GM23338 (cell line): ENCODE data around the gene SPATA33. TPM values are rescaled to one million over a fixed set of nuclear protein-coding genes. Genes with fewer than 3 reads are reported as not detected.

ENCODE experiments used
- ATAC-seq: fragments of 200-7000 bp; cut with Tn5 transposase; 3 replicates; pipeline ENCODE4 v1.9.1; 2020
- DNase-seq: peaks from one replicate; pipeline ENCODE4 v3.0.0-alpha.2; 2015; ENCODE audit warnings: low spot score
- H2AFZ ChIP-seq: fragments of 200-600 bp; sonication (generic); 2 replicates; pipeline ENCODE4 v1.8.0; 2016; ENCODE audit warnings: antibody characterized with exemption, mild to moderate bottlenecking, moderate library complexity
- H3F3A ChIP-seq: fragments of 200-600 bp; sonication (generic); replicated peaks from 2 replicates; pipeline ENCODE4 v1.8.0; 2017; ENCODE audit warnings: antibody characterized with exemption, mixed run types, low read depth
- H3K27ac ChIP-seq: fragments of 200-600 bp; sonication (generic); 2 replicates; pipeline ENCODE4 v1.6.1; 2016; ENCODE audit warnings: low read depth
- H3K27me3 ChIP-seq: fragments of 200-600 bp; sonication (generic); 2 replicates; pipeline ENCODE4 v1.8.0; 2016; ENCODE audit warnings: mild to moderate bottlenecking, mixed run types, moderate library complexity; ENCODE audit not compliant: insufficient read depth
- H3K36me3 ChIP-seq: fragments of 200-600 bp; sonication (generic); 2 replicates; pipeline ENCODE4 v1.8.0; 2016; ENCODE audit warnings: mild to moderate bottlenecking; ENCODE audit not compliant: insufficient read depth
- H3K4me1 ChIP-seq: fragments of 200-600 bp; sonication (generic); 2 replicates; pipeline ENCODE4 v1.8.0; 2016; ENCODE audit warnings: mild to moderate bottlenecking, moderate library complexity; ENCODE audit not compliant: insufficient read depth
- H3K4me2 ChIP-seq: fragments of 200-600 bp; sonication (generic); 2 replicates; pipeline ENCODE4 v1.7.1; 2017; ENCODE audit warnings: mixed run types
- H3K4me3 ChIP-seq: fragments of 200-600 bp; sonication (generic); 2 replicates; pipeline ENCODE4 v1.6.1; 2016; ENCODE audit warnings: mixed run types
- H3K79me2 ChIP-seq: fragments of 200-600 bp; sonication (generic); replicated peaks from 2 replicates; pipeline ENCODE4 v1.8.0; 2017; ENCODE audit warnings: mild to moderate bottlenecking; ENCODE audit not compliant: insufficient read depth
- H3K9me2 ChIP-seq: fragments of 200-600 bp; sonication (generic); 2 replicates; pipeline ENCODE4 v1.8.0; 2017; ENCODE audit not compliant: insufficient read depth
- H4K20me1 ChIP-seq: fragments of 200-600 bp; sonication (generic); replicated peaks from 2 replicates; pipeline ENCODE4 v1.8.0; 2017; ENCODE audit warnings: mild to moderate bottlenecking; ENCODE audit not compliant: insufficient read depth
- H3K27ac Mint-ChIP-seq: 2 replicates; pipeline ENCODE4 v1.8.0; 2020; ENCODE audit warnings: inconsistent platforms, mild to moderate bottlenecking, moderate library complexity, mixed read lengths
- H3K27me3 Mint-ChIP-seq: 3 replicates; pipeline ENCODE4 v1.8.0; 2022; ENCODE audit warnings: low read depth, mild to moderate bottlenecking, moderate library complexity, mixed read lengths, inconsistent platforms; ENCODE audit not compliant: insufficient read depth, poor library complexity
- H3K36me3 Mint-ChIP-seq: 3 replicates; pipeline ENCODE4 v1.8.0; 2021; ENCODE audit warnings: low read depth, mild to moderate bottlenecking, inconsistent platforms, moderate library complexity, mixed read lengths
- H3K4me1 Mint-ChIP-seq: 3 replicates; pipeline ENCODE4 v1.8.0; 2020; ENCODE audit warnings: mild to moderate bottlenecking, inconsistent platforms, mixed read lengths
- H3K4me3 Mint-ChIP-seq: 3 replicates; pipeline ENCODE4 v1.8.0; 2021; ENCODE audit warnings: moderate library complexity, mild to moderate bottlenecking, inconsistent platforms, mixed read lengths
- H3K9me3 Mint-ChIP-seq: 3 replicates; pipeline ENCODE4 v1.8.0; 2020; ENCODE audit warnings: moderate library complexity, mild to moderate bottlenecking, inconsistent platforms, mixed read lengths
- CREB1 ChIP-seq: fragments of 250-450 bp; sonication (Bioruptor Pico); IDR thresholded peaks from 2 replicates; pipeline ENCODE4 v1.5.0; 2020; ENCODE audit warnings: low read depth, mild to moderate bottlenecking, moderate library complexity
- CTCF ChIP-seq, 2 experiments: fragments of 200-600 bp in 1 of 2; sonication (generic) in 1 of 2; conservative IDR thresholded peaks; 2 replicates each; pipeline versions ENCODE4 v1.5.1 to v1.6.1; 2016 to 2017; ENCODE audit warnings: antibody characterized with exemption in 2 of 2, low read depth in 2 of 2, mild to moderate bottlenecking in 2 of 2, moderate library complexity in 1 of 2
- ETS1 ChIP-seq: IDR thresholded peaks from 2 replicates; pipeline ENCODE4 v1.6.1; 2016; ENCODE audit warnings: antibody characterized with exemption
- EZH2 ChIP-seq: fragments of 200-600 bp; sonication (generic); IDR thresholded peaks from one replicate; pipeline ENCODE4 v1.8.0; 2017; ENCODE audit warnings: antibody characterized with exemption, mild to moderate bottlenecking, low read depth; ENCODE audit not compliant: unreplicated experiment
- EZH2phosphoT487 ChIP-seq: fragments of 200-600 bp; sonication (generic); IDR thresholded peaks from one replicate; pipeline ENCODE4 v1.8.1; 2018; ENCODE audit warnings: antibody characterized with exemption; ENCODE audit not compliant: unreplicated experiment
- JUNB ChIP-seq: IDR thresholded peaks from one replicate; pipeline ENCODE4 v1.6.1; 2016; ENCODE audit warnings: antibody characterized with exemption; ENCODE audit not compliant: unreplicated experiment
- NANOG ChIP-seq: IDR thresholded peaks from 2 replicates; pipeline ENCODE4 v1.6.1; 2016; ENCODE audit warnings: antibody characterized with exemption, borderline replicate concordance
- REST ChIP-seq: IDR thresholded peaks from one replicate; pipeline ENCODE4 v1.6.1; 2018; ENCODE audit warnings: antibody characterized with exemption; ENCODE audit not compliant: unreplicated experiment
- STAT1 ChIP-seq: IDR thresholded peaks from one replicate; pipeline ENCODE4 v1.6.1; 2016; ENCODE audit warnings: antibody characterized with exemption; ENCODE audit not compliant: unreplicated experiment
- ZNF331 ChIP-seq: fragments of 250-450 bp; sonication (Bioruptor Pico); IDR thresholded peaks from 2 replicates; pipeline ENCODE4 v1.5.0; 2020; ENCODE audit warnings: low read depth, mild to moderate bottlenecking, moderate library complexity
- polyA plus RNA-seq: library from polyadenylated mRNA; unstranded; fragments of >200 nt; fragmentation: Nextera tagmentation; extraction: Ambion mirVana; gene quantifications from 2 replicates; pipeline ENCODE4 v1.2.1, GENCODE V29; 2016
- total RNA-seq: library from RNA; depleted of rRNA; stranded (reverse); fragments of >200 nt; shearing (Covaris generic); gene quantifications from 2 replicates; pipeline ENCODE4 v1.2.3, GENCODE V29; 2014

SPATA33 gene
- total and polyA plus RNA-seq, 2 experiments from 2014 or later, result 5.8 to 17.4 TPM

- Mint-ChIP-seq H3K36me3 (no peaks in the 10 kb centered on the region), H3K4me1 (peaks cover 6% of the 10 kb centered on the region; the same call in 2 of the 3 replicates), H3K4me3 (no peak overlapping the region), H3K27ac (no peak overlapping the region), H3K27me3 (peaks cover 17% of the 10 kb centered on the region), H3K9me3 (no peaks in the 10 kb centered on the region)
- H3F3A ChIP-seq, result peaks cover 4% of the 10 kb centered on the region; the same call in 1 of the 2 replicates
- no peaks in the 10 kb centered on the region for H3K9me2 ChIP-seq
- H3K27me3 ChIP-seq, result no peaks in the 10 kb centered on the region
- no peak for TF ChIP-seq CTCF (conservative IDR thresholded peaks at IDR 0.05; ENCODE audit: low read depth in 2 of 2)
- no peak for TF ChIP-seq JUNB
- no peak for TF ChIP-seq REST
- TF ChIP-seq ETS1, result no peak
- TF ChIP-seq STAT1, result no peak
- TF ChIP-seq NANOG, result no peak
- TF ChIP-seq EZH2, result no peak
- TF ChIP-seq ZNF331, result no peak
- no peak for TF ChIP-seq EZH2phosphoT487
- DNase-seq (no peak), ATAC-seq (no peak)
- H3K79me2 ChIP-seq, result no peaks in the 10 kb centered on the region
- H3K27ac ChIP-seq, result no peak overlapping the region
- no peak overlapping the region for H3K4me3 ChIP-seq
- no peak overlapping the region for H3K4me2 ChIP-seq
- no peaks in the 10 kb centered on the region for H3K36me3 ChIP-seq
- H2AFZ ChIP-seq, result no peak overlapping the region
- H3K4me1 ChIP-seq, result no peaks in the 10 kb centered on the region
- H4K20me1 ChIP-seq, result 0 out of 2 replicates have a peak, but pooled peaks cover 3% of the 10 kb centered on the region
Observed at GRCh38 chr16:89638455-89638854, 19.2 kb upstream of the SPATA33 start.

GRCh38 chr16:89639385-89639784, 18.3 kb upstream of the SPATA33 start:
- peaks cover 15% of the 10 kb centered on the region for H3K27me3 Mint-ChIP-seq
- no peak for ATAC-seq
- H3K9me3 Mint-ChIP-seq, result no peaks in the 10 kb centered on the region
- no peak overlapping the region for H3K27ac Mint-ChIP-seq
- no peak overlapping the region for H3K4me3 Mint-ChIP-seq
- H3K27me3 ChIP-seq, result no peaks in the 10 kb centered on the region
- H3K4me1 Mint-ChIP-seq, result peaks cover 6% of the 10 kb centered on the region; the same call in 2 of the 3 replicates
- no peak overlapping the region for H2AFZ ChIP-seq
- no peaks in the 10 kb centered on the region for H3K36me3 Mint-ChIP-seq
- no peaks in the 10 kb centered on the region for H3K4me1 ChIP-seq
- H3K79me2 ChIP-seq, result no peaks in the 10 kb centered on the region
- H3K27ac ChIP-seq, result no peak overlapping the region
- no peak for DNase-seq
- H3K4me2 ChIP-seq, result no peak overlapping the region
- H4K20me1 ChIP-seq, result 0 out of 2 replicates have a peak, but pooled peaks cover 3% of the 10 kb centered on the region
- no peaks in the 10 kb centered on the region for H3K36me3 ChIP-seq
- peaks cover 4% of the 10 kb centered on the region; the same call in 1 of the 2 replicates for H3F3A ChIP-seq
- no peaks in the 10 kb centered on the region for H3K9me2 ChIP-seq
- H3K4me3 ChIP-seq, result no peak overlapping the region
- no peak for TF ChIP-seq ZNF331
- no peak for TF ChIP-seq EZH2phosphoT487
- no peak for TF ChIP-seq CREB1 (CRISPR knock-in tag)
- no peak for TF ChIP-seq REST
